ENCODE measurements around the gene MAP2K3.
"Not testable (repeated sequence)": the region's sequence is repeated elsewhere in the genome, so short reads cannot be mapped to it uniquely, and the experiment has no call there.

The MAP2K3 gene

GRCh38 chr17:21296097-21297025 lies 11.8 kb downstream of the MAP2K3 start:
- DNase-seq (ENCODE audit: low read depth in 2 of 3, low spot score in 2 of 3): no peak

GRCh38 chr17:21297026-21297520 lies 12.6 kb downstream of the MAP2K3 start:
- DNase-seq (ENCODE audit: low read depth in 2 of 3, low spot score in 2 of 3): no peak

GRCh38 chr17:21297597-21297996 lies 13.1 kb downstream of the MAP2K3 start:
- no peak for DNase-seq (ENCODE audit: low read depth in 2 of 3, low spot score in 2 of 3)

- DNase-seq (ENCODE audit: low read depth in 2 of 3, low spot score in 2 of 3): no peak
These were observed 13.8 kb downstream of the MAP2K3 start for GRCh38 chr17:21298056-21298982.

GRCh38 chr17:21298983-21299519 lies 14.5 kb downstream of the MAP2K3 start:
- no peak for DNase-seq (ENCODE audit: low read depth in 2 of 3, low spot score in 2 of 3)

GRCh38 chr17:21299981-21300600 lies 15.6 kb downstream of the MAP2K3 start:
- DNase-seq (ENCODE audit: low read depth in 2 of 3, low spot score in 2 of 3): no peak

- DNase-seq (ENCODE audit: low read depth in 2 of 3, low spot score in 2 of 3): no peak
These were observed 16.4 kb downstream of the MAP2K3 start for GRCh38 chr17:21300601-21301571.

GRCh38 chr17:21301593-21302550 lies 17.4 kb downstream of the MAP2K3 start:
- DNase-seq (ENCODE audit: low read depth in 2 of 3, low spot score in 2 of 3): no peak

GRCh38 chr17:21302711-21303425 lies 18.4 kb downstream of the MAP2K3 start:
- DNase-seq (ENCODE audit: low read depth in 2 of 3, low spot score in 2 of 3): no peak

GRCh38 chr17:21303441-21304065 lies 19.0 kb downstream of the MAP2K3 start:
- DNase-seq (ENCODE audit: low read depth in 2 of 3, low spot score in 2 of 3): no peak

GRCh38 chr17:21304091-21304490 lies 19.6 kb downstream of the MAP2K3 start:
- no peak for DNase-seq (ENCODE audit: low read depth in 2 of 3, low spot score in 2 of 3)

- not testable (repeated sequence) for DNase-seq (ENCODE audit: low read depth in 2 of 3, low spot score in 2 of 3)
These were observed 20.1 kb downstream of the MAP2K3 start for GRCh38 chr17:21304551-21305151.

- DNase-seq (ENCODE audit: low read depth in 2 of 3, low spot score in 2 of 3): not testable (repeated sequence)
These were observed 21.1 kb downstream of the MAP2K3 start for GRCh38 chr17:21305431-21306180.

- not testable (repeated sequence) for DNase-seq (ENCODE audit: low read depth in 2 of 3, low spot score in 2 of 3)
These were observed 22.2 kb downstream of the MAP2K3 start for GRCh38 chr17:21306611-21307272.

GRCh38 chr17:21307273-21307625 lies 22.7 kb downstream of the MAP2K3 start:
- DNase-seq (ENCODE audit: low read depth in 2 of 3, low spot score in 2 of 3): not testable (repeated sequence)

- not testable (repeated sequence) for DNase-seq (ENCODE audit: low read depth in 2 of 3, low spot score in 2 of 3)
These were observed 24.4 kb downstream of the MAP2K3 start for GRCh38 chr17:21308931-21309381.

Measured in activated CD8-positive, alpha-beta memory T cell treated with anti-CD3 and anti-CD28 coated beads for 48 hours (primary cell).